B cell (primary cell): Measurements from ENCODE around the gene PMVK. TPM values are rescaled to one million over a fixed set of nuclear protein-coding genes. Genes with fewer than 3 reads are reported as not detected.

Source experiments
- ATAC-seq: fragments of 200-7000 bp; cut with Tn5 transposase; one replicate; pipeline ENCODE4 v1.10.0; 2021; ENCODE audit warnings: low read depth, mild to moderate bottlenecking, moderate number of reproducible peaks, moderate library complexity
- CTCF ChIA-PET: fragments of 350-600 bp; sonication (Branson Sonifier 250); formaldehyde crosslinking; loops from one replicate; lab custom pipeline; 2021; ENCODE audit warnings: antibody characterized with exemption, inconsistent platforms; lab: Charles Lee
- POLR2A ChIA-PET: fragments of 350-600 bp; sonication (Branson Sonifier 250); formaldehyde crosslinking; loops from one replicate; lab custom pipeline; 2021; ENCODE audit warnings: antibody characterized with exemption; lab: Charles Lee
- DNase-seq: peaks from one replicate; pipeline ENCODE4 v3.0.0; 2013
- H2AFZ ChIP-seq: 2 replicates; pipeline ENCODE4 v1.6.1; 2012; ENCODE audit warnings: mild to moderate bottlenecking, low read depth, low read length; ENCODE audit not compliant: insufficient read depth, poor library complexity, severe bottlenecking
- H3K27ac ChIP-seq, 2 donors: 1 replicate in 1 of 2; 2 replicates in 1 of 2; pipeline ENCODE4 v1.5.1; 2012 to 2013; ENCODE audit warnings: low read length in 2 of 2, mild to moderate bottlenecking in 2 of 2, moderate library complexity in 1 of 2
- H3K27me3 ChIP-seq, 4 experiments: fragments of 200-600 bp in 1 of 4; sonication (generic) in 1 of 4; replicated peaks in 1 of 4; 1 replicate in 2 of 4; 2 replicates in 2 of 4; pipeline versions ENCODE4 v1.6.1 to v1.7.0; 2013 to 2016; ENCODE audit warnings: low read length in 3 of 4, mild to moderate bottlenecking in 2 of 4, mixed read lengths in 1 of 4, moderate library complexity in 1 of 4; ENCODE audit not compliant: insufficient read depth in 4 of 4, control insufficient read depth in 3 of 4; ENCODE audit errors: control extremely low read depth in 1 of 4
- H3K36me3 ChIP-seq, 2 experiments: replicated peaks in 1 of 2; 1 replicate in 1 of 2; 2 replicates in 1 of 2; pipeline versions ENCODE4 v1.6.1 to v1.7.1; 2013; ENCODE audit warnings: low read length in 1 of 2; ENCODE audit not compliant: insufficient read depth in 2 of 2, control insufficient read depth in 1 of 2; ENCODE audit errors: control extremely low read depth in 1 of 2, extremely low read depth in 1 of 2
- H3K4me1 ChIP-seq, 2 donors: fragments of 200-600 bp in 1 of 2; sonication (generic) in 1 of 2; 1 replicate in 1 of 2; 2 replicates in 1 of 2; pipeline versions ENCODE4 v1.5.1 to v1.6.1; 2013 to 2017; ENCODE audit warnings: low read length in 2 of 2; ENCODE audit not compliant: control insufficient read depth in 2 of 2, insufficient read depth in 2 of 2
- H3K4me2 ChIP-seq: replicated peaks from 2 replicates; pipeline ENCODE3; 2012; ENCODE audit warnings: mild to moderate bottlenecking, low read depth, low read length; ENCODE audit not compliant: poor library complexity, severe bottlenecking
- H3K4me3 ChIP-seq, 5 experiments: fragments of 200-600 bp in 1 of 5; sonication (generic) in 1 of 5; 1 replicate in 3 of 5; 2 replicates in 2 of 5; pipeline versions ENCODE4 v1.5.1 to v1.7.0; 2011 to 2016; ENCODE audit warnings: low read length in 4 of 5, mild to moderate bottlenecking in 4 of 5, low read depth in 2 of 5, control low read depth in 1 of 5, moderate library complexity in 1 of 5; ENCODE audit not compliant: insufficient read depth in 1 of 5; ENCODE audit errors: control extremely low read depth in 1 of 5, extremely low read depth in 1 of 5
- H3K79me2 ChIP-seq: fragments of 200-600 bp; sonication (generic); one replicate; pipeline ENCODE4 v1.6.0; 2016; ENCODE audit warnings: low read length; ENCODE audit not compliant: control insufficient read depth, insufficient read depth
- H3K9ac ChIP-seq: fragments of 200-600 bp; sonication (generic); 2 replicates; pipeline ENCODE4 v1.6.1; 2017; ENCODE audit warnings: mild to moderate bottlenecking, low read length, moderate library complexity
- H3K9me3 ChIP-seq, 3 donors: one replicate each; pipeline versions ENCODE4 v1.6.1 to v1.7.1; 2013; ENCODE audit warnings: low read length in 2 of 3; ENCODE audit not compliant: control insufficient read depth in 2 of 3, insufficient read depth in 1 of 3; ENCODE audit errors: control extremely low read depth in 1 of 3
- H4K20me1 ChIP-seq: 2 replicates; pipeline ENCODE4 v1.6.0; 2012; ENCODE audit warnings: mild to moderate bottlenecking, low read length; ENCODE audit not compliant: insufficient read depth, control insufficient read depth, poor library complexity, severe bottlenecking
- H3K27ac Mint-ChIP-seq: one replicate; pipeline ENCODE4 v1.8.0; 2021; ENCODE audit warnings: mixed read lengths
- H3K27me3 Mint-ChIP-seq: one replicate; pipeline ENCODE4 v1.8.0; 2021; ENCODE audit warnings: mixed read lengths
- H3K4me1 Mint-ChIP-seq: one replicate; pipeline ENCODE4 v1.8.0; 2021; ENCODE audit warnings: mixed read lengths
- H3K4me3 Mint-ChIP-seq: one replicate; pipeline ENCODE4 v1.8.0; 2021; ENCODE audit warnings: mixed read lengths
- H3K9me3 Mint-ChIP-seq: one replicate; pipeline ENCODE4 v1.8.0; 2022; ENCODE audit warnings: mixed read lengths; ENCODE audit not compliant: insufficient read depth
- CTCF ChIP-seq: fragments of 200-600 bp; IDR thresholded peaks from one replicate; pipeline ENCODE4 v1.8.0; 2022; ENCODE audit warnings: antibody characterized with exemption, mild to moderate bottlenecking
- EZH2 ChIP-seq: IDR thresholded peaks from 2 replicates; pipeline ENCODE4 v1.6.1; 2012; ENCODE audit warnings: borderline replicate concordance, low read depth, mild to moderate bottlenecking, moderate library complexity, low read length; ENCODE audit not compliant: insufficient read depth, poor library complexity, severe bottlenecking
- WGBS: methylation state at CpG from one replicate; pipeline ENCODE4 v1.1.5; 2013; ENCODE audit warnings: missing lambda C conversion rate; ENCODE audit not compliant: insufficient coverage; 5-methylcytosine and 5-hydroxymethylcytosine counted together
- intact Hi-C: fragments of 100-400 bp; cut with micrococcal nuclease; formaldehyde crosslinking; loops from one replicate; pipeline ENCODE4 v1.10.0; 2022
- polyA plus RNA-seq: library from polyadenylated mRNA; depleted of rRNA; stranded (reverse); fragments of >200 nt; gene quantifications from 2 replicates; pipeline ENCODE4 v1.2.3, GENCODE V29; 2012
- total RNA-seq, 2 donors: library from RNA; stranded (reverse); fragments of 120-200 nt in 1 of 2; gene quantifications; 1 replicate in 1 of 2; 2 replicates in 1 of 2; pipeline versions ENCODE4 v1.2.3 to v1.2.4, GENCODE V29; 2013 to 2022

The PMVK gene
- total and polyA plus RNA-seq, 2 donors (not counting 1 experiment from before 2014, with no cell fraction given): 15.0 to 15.4 TPM

DNA sequence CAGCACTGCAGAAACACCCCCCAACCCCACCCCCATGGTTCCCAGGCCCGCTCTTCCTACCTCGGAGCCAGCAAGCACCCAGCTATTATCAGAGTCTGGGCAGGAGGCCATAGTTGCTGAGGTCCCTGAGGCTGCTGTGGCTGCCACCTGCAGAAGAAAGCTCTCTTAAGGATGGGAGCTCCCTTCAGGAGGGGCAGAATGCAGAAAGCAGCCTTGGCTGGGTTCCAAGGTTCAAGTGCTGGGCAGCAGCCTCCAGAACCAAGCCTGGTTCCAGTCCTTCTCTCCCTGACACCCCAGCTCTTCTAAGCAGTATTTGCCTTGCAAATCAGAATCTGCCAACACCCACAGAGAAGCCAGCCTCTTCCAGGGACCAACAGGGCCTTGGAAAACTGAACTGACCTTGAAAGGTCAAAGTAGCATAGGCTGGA, 17.1 kb upstream of the PMVK start:
- peak overlapping the region in 1 of 5 experiments; percentile 2 for H3K4me3 ChIP-seq
- peaks cover 80% of the 10 kb centered on the region for H3K79me2 ChIP-seq
- peak overlapping the region; percentile 99 for H3K27ac ChIP-seq
- H3K9ac ChIP-seq: peak overlapping the region; percentile 97
- WGBS: 80% methylated on average over 1 of the region's 2 CpGs
- peak overlapping the region; percentile 85 for H3K4me2 ChIP-seq
- no peak for DNase-seq
- ATAC-seq: no peak
- peaks cover 52 to 63% of the 10 kb centered on the region in 2 donors for H3K4me1 ChIP-seq
- Mint-ChIP-seq H3K27ac (peak overlapping the region; percentile 96), H3K4me3 (peak overlapping the region; percentile 92), H3K27me3 (no peaks in the 10 kb centered on the region), H3K4me1 (peaks cover 70% of the 10 kb centered on the region), H3K9me3 (no peaks in the 10 kb centered on the region)
- ChIA-PET CTCF (interaction anchor here (0.6 to 6.1 kb wide), 4 partner anchors 17 to 63 kb away, joined by 3 to 46 read pairs (median 27); partner anchors contain the start of gene PMVK), POLR2A (interaction anchor here (0.6 to 3.4 kb wide), 5 partner anchors 13 to 57 kb away, joined by 3 to 26 read pairs (median 5); partner anchors contain the start of genes CKS1B and PMVK)
- no peaks in the 10 kb centered on the region for H3K27me3 ChIP-seq
- no peaks in the 10 kb centered on the region for H3K9me3 ChIP-seq
- intact Hi-C loops: loop anchor here (2.0 kb wide), 1 partner anchor 109 kb away; the partner anchor contains the start of gene EFNA4
- TF ChIP-seq EZH2 (no peak), CTCF (no peak)
- no peak overlapping the region for H2AFZ ChIP-seq
- H4K20me1 ChIP-seq: peaks cover 59% of the 10 kb centered on the region
- H3K36me3 ChIP-seq: peaks cover 2 to 38% of the 10 kb centered on the region in 2 experiments

DNA sequence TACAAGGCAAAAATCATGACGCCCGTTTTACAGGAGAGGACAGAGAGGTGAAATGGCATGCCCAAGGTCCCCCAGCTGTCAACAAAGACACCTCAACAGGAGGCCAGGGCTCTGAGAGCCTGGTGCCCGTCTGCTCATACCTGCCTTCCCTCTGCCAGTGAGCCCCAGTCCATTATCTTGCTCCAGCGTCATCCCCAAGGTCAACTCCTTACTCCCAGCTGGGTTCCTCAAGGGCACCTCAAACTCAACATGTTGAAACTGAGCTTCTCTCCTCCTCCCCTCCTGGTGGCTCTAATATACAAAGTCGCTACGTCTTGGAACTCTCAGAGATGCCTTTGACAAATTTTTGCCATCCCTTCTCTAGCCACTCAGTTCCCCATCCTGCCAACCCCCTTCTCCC, 16.1 kb upstream of the PMVK start:
- ChIA-PET POLR2A (interaction anchor here (0.6 to 2.2 kb wide), 7 partner anchors 9 to 46 kb away, joined by 3 to 9 read pairs (median 5); partner anchors contain the start of genes PMVK and PYGO2), CTCF (interaction anchor here (0.9 to 6.1 kb wide), 7 partner anchors 8 to 98 kb away, joined by 3 to 34 read pairs (median 6); partner anchors contain the start of genes ADAM15, PMVK and PYGO2)
- peaks cover 78% of the 10 kb centered on the region for H3K79me2 ChIP-seq
- H3K9ac ChIP-seq: no peak overlapping the region
- no peaks in the 10 kb centered on the region for H3K27me3 Mint-ChIP-seq
- H3K4me1 ChIP-seq: peaks cover 52 to 63% of the 10 kb centered on the region in 2 donors
- DNase-seq: no peak
- peak overlapping the region; percentile 65 for H3K4me3 Mint-ChIP-seq
- ATAC-seq: no peak
- no peaks in the 10 kb centered on the region for H3K9me3 Mint-ChIP-seq
- H3K27ac ChIP-seq: peak overlapping the region; percentile 99
- TF ChIP-seq CTCF (no peak), EZH2 (no peak)
- no peaks in the 10 kb centered on the region for H3K9me3 ChIP-seq
- peaks cover 61% of the 10 kb centered on the region for H4K20me1 ChIP-seq
- peak overlapping the region in 1 of 5 experiments; percentile 21 for H3K4me3 ChIP-seq
- no peaks in the 10 kb centered on the region for H3K27me3 ChIP-seq
- peak overlapping the region; percentile 96 for H3K27ac Mint-ChIP-seq
- H3K4me2 ChIP-seq: peak overlapping the region; percentile 85
- H3K4me1 Mint-ChIP-seq: peaks cover 69% of the 10 kb centered on the region
- peaks cover 2 to 39% of the 10 kb centered on the region in 2 experiments for H3K36me3 ChIP-seq
- intact Hi-C loops: no loop called here
- WGBS: 85% methylated on average over 6 of the region's 6 CpGs
- H2AFZ ChIP-seq: no peak overlapping the region
